Measurements from ENCODE around the gene TPSB2.

TPSB2 gene

DNA sequence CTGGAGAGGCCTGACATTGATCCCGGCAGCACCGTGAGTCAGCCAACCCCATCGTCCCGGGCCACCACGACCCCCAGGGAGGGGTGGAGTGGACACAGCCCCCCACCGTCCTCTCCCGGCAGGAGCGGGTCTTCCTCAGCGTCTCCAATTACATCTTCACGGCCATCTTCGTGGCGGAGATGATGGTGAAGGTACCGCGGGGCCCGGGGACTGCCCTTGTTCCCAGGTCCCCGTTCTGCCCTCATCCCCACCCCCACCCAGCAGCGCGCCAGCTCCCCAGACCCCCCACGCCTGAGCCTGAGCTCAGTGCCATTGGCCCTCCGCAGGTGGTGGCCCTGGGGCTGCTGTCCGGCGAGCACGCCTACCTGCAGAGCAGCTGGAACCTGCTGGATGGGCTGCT lies 19.5 kb downstream of the TPSB2 start:
- H3K27ac Mint-ChIP-seq: no peak overlapping the region
- no peak overlapping the region for H3K4me3 Mint-ChIP-seq
- TF ChIP-seq, protein P1, sequence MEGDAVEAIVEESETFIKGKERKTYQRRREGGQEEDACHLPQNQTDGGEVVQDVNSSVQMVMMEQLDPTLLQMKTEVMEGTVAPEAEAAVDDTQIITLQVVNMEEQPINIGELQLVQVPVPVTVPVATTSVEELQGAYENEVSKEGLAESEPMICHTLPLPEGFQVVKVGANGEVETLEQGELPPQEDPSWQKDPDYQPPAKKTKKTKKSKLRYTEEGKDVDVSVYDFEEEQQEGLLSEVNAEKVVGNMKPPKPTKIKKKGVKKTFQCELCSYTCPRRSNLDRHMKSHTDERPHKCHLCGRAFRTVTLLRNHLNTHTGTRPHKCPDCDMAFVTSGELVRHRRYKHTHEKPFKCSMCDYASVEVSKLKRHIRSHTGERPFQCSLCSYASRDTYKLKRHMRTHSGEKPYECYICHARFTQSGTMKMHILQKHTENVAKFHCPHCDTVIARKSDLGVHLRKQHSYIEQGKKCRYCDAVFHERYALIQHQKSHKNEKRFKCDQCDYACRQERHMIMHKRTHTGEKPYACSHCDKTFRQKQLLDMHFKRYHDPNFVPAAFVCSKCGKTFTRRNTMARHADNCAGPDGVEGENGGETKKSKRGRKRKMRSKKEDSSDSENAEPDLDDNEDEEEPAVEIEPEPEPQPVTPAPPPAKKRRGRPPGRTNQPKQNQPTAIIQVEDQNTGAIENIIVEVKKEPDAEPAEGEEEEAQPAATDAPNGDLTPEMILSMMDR (IDR thresholded peaks at IDR 0.05; ENCODE audit: unreplicated experiment in 3 of 3): no peak
- no peaks in the 10 kb centered on the region for H3K9me3 Mint-ChIP-seq
- peaks cover under 1% of the 10 kb centered on the region for H3K36me3 Mint-ChIP-seq (ENCODE audit: low read depth)
- no peaks in the 10 kb centered on the region for H3K27me3 Mint-ChIP-seq (ENCODE audit: low read depth)
- H3K4me1 Mint-ChIP-seq: no peaks in the 10 kb centered on the region

DNA sequence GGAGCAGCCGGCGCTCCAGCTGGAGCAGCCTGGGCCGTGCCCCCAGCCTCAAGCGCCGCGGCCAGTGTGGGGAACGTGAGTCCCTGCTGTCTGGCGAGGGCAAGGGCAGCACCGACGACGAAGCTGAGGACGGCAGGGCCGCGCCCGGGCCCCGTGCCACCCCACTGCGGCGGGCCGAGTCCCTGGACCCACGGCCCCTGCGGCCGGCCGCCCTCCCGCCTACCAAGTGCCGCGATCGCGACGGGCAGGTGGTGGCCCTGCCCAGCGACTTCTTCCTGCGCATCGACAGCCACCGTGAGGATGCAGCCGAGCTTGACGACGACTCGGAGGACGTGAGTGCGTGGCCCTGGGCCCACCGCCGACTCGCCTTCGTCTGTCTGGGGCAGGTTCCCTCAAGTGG lies 20.9 kb downstream of the TPSB2 start:
- H3K27ac Mint-ChIP-seq: no peak overlapping the region
- no peaks in the 10 kb centered on the region for H3K27me3 Mint-ChIP-seq (ENCODE audit: low read depth)
- no peaks in the 10 kb centered on the region for H3K9me3 Mint-ChIP-seq
- TF ChIP-seq, protein P1 (IDR thresholded peaks at IDR 0.05; ENCODE audit: unreplicated experiment in 3 of 3): no peak
- H3K36me3 Mint-ChIP-seq (ENCODE audit: low read depth): peaks cover 4% of the 10 kb centered on the region
- H3K4me3 Mint-ChIP-seq: no peak overlapping the region
- H3K4me1 Mint-ChIP-seq: no peaks in the 10 kb centered on the region

- no peaks in the 10 kb centered on the region for H3K4me1 Mint-ChIP-seq
- H3K27me3 Mint-ChIP-seq (ENCODE audit: low read depth): no peaks in the 10 kb centered on the region
- TF ChIP-seq, protein P1 (IDR thresholded peaks at IDR 0.05; ENCODE audit: unreplicated experiment in 3 of 3): no peak
- no peaks in the 10 kb centered on the region for H3K9me3 Mint-ChIP-seq
- no peak overlapping the region for H3K27ac Mint-ChIP-seq
- H3K36me3 Mint-ChIP-seq (ENCODE audit: low read depth): peaks cover 9% of the 10 kb centered on the region
- H3K4me3 Mint-ChIP-seq: no peak overlapping the region
Measured at GRCh38 chr16:1208239-1208830, 21.6 kb downstream of the TPSB2 start.

DNA sequence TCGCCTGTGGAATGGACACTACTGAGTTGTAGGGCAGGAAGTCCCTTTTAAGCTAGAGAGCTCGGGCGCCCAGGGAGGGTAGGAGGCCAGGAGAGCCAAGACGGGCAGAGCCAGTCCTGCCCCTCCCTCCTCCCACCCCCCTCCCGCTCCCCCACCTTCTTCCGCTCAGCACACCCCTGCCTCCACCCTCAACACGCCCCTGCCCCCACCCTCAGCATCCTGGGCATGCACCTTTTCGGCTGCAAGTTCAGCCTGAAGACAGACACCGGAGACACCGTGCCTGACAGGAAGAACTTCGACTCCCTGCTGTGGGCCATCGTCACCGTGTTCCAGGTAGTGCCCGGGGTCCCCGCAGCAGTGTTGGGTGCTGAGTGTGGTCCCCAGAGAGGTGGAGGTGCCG lies 23.2 kb downstream of the TPSB2 start:
- Mint-ChIP-seq H3K4me1 (no peaks in the 10 kb centered on the region), H3K27ac (no peak overlapping the region), H3K36me3 (ENCODE audit: low read depth) (peaks cover 12% of the 10 kb centered on the region), H3K9me3 (no peaks in the 10 kb centered on the region), H3K27me3 (ENCODE audit: low read depth) (no peaks in the 10 kb centered on the region), H3K4me3 (no peak overlapping the region)
- TF ChIP-seq, protein P1 (IDR thresholded peaks at IDR 0.05; ENCODE audit: unreplicated experiment in 3 of 3): no peak

- Mint-ChIP-seq H3K27ac (no peak overlapping the region), H3K36me3 (ENCODE audit: low read depth) (peaks cover 15% of the 10 kb centered on the region), H3K27me3 (ENCODE audit: low read depth) (no peaks in the 10 kb centered on the region), H3K4me3 (no peak overlapping the region), H3K9me3 (no peaks in the 10 kb centered on the region), H3K4me1 (no peaks in the 10 kb centered on the region)
- TF ChIP-seq, protein P1 (IDR thresholded peaks at IDR 0.05; ENCODE audit: unreplicated experiment in 3 of 3): no peak
Measured at GRCh38 chr16:1206326-1206725, 23.7 kb downstream of the TPSB2 start.

DNA sequence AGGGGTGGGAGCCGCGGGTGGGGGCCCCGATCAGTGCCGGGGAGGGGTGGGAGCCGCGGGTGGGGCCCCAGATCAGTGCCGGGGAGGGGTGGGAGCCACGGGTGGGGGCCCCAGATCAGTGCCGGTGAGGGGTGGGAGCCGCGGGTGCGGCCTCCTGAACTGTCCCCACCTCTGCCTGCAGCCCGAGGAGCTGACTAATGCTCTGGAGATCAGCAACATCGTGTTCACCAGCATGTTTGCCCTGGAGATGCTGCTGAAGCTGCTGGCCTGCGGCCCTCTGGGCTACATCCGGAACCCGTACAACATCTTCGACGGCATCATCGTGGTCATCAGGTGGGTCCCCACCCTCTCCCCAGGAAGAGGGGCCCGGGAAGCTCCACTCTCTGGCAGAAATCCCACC lies 25.1 kb downstream of the TPSB2 start:
- TF ChIP-seq, protein P1 (IDR thresholded peaks at IDR 0.05; ENCODE audit: unreplicated experiment in 3 of 3): no peak
- no peak overlapping the region for H3K4me3 Mint-ChIP-seq

More for the DNA sequence above, 25.1 kb downstream of the TPSB2 start:
- Mint-ChIP-seq H3K9me3 (no peaks in the 10 kb centered on the region), H3K27ac (no peak overlapping the region), H3K27me3 (ENCODE audit: low read depth) (no peaks in the 10 kb centered on the region), H3K4me1 (no peaks in the 10 kb centered on the region), H3K36me3 (ENCODE audit: low read depth) (peaks cover 21% of the 10 kb centered on the region)
